ENCODE results near the gene PCDH15. TPM values are rescaled to one million over a fixed set of nuclear protein-coding genes. Genes with fewer than 3 reads are reported as not detected.

PCDH15 gene
- total RNA-seq, 1 donor from 2014 or later, result 26.3 TPM

DNA sequence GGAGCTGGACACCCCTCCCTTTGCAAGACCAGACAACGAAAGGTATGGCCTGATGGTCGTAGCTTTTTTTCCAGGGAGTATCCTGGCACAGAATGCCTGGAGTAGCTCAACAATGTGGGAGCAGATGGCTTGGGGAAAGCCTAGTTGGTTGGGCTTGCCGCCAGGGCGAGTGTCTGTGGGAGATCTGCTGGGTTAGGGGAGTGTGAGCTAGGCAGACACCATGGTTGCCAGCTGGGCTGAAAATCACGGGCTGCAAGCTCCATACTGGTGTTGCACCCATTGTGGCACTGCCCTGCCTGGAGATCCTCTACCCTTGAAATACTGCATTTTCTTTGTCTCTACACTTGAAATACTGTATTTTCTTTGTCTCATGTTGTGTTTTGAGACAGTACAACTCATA lies 538.3 kb downstream of the PCDH15 start:
- no peak overlapping the region for H3K4me3 Mint-ChIP-seq
- H3K27ac Mint-ChIP-seq, result no peak overlapping the region
- peaks cover 13% of the 10 kb centered on the region for H3K36me3 Mint-ChIP-seq
- H3K9me3 Mint-ChIP-seq, result peaks cover 51% of the 10 kb centered on the region
- no peaks in the 10 kb centered on the region for H3K27me3 Mint-ChIP-seq (ENCODE audit: low read depth)
- peaks cover 3% of the 10 kb centered on the region for H3K4me1 Mint-ChIP-seq
- no peak for DNase-seq (ENCODE audit: low spot score in 2 of 2, unreplicated experiment in 2 of 2)
- TF ChIP-seq CTCF (IDR thresholded peaks at IDR 0.05; ENCODE audit: unreplicated experiment), result no peak

DNA sequence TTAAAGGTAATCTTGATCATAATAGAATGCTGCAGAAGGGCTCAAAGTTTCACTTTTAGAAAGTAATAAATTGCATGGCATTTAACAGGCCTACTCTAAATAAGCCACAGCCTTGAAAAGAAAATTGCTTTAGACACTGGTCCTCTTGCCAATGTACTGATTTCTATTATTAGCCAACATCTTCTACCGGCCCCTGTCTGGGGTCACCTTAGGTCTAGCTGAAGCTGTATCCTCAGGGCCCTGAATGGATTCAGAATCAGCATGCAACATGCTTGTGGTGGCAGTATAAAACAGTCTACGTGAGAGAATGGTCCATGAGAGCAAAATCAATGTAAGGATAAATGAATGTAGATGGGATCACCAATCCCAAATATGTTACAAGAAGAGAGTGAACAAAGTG lies 541.9 kb downstream of the PCDH15 start:
- Mint-ChIP-seq H3K36me3 (peaks cover 1% of the 10 kb centered on the region), H3K27me3 (ENCODE audit: low read depth) (no peaks in the 10 kb centered on the region), H3K9me3 (peaks cover 17% of the 10 kb centered on the region), H3K4me1 (peaks cover 3% of the 10 kb centered on the region), H3K27ac (no peak overlapping the region), H3K4me3 (no peak overlapping the region)
- no peak for DNase-seq (ENCODE audit: low spot score in 2 of 2, unreplicated experiment in 2 of 2)
- no peak for TF ChIP-seq CTCF (IDR thresholded peaks at IDR 0.05; ENCODE audit: unreplicated experiment)

GRCh38 chr10:54234832-54235231 lies 566.2 kb downstream of the PCDH15 start:
- H3K27ac Mint-ChIP-seq, result peak overlapping the region; percentile 80
- H3K9me3 Mint-ChIP-seq, result peaks cover 14% of the 10 kb centered on the region
- no peak overlapping the region for H3K4me3 Mint-ChIP-seq
- H3K27me3 Mint-ChIP-seq (ENCODE audit: low read depth), result no peaks in the 10 kb centered on the region
- no peak for TF ChIP-seq CTCF (IDR thresholded peaks at IDR 0.05; ENCODE audit: unreplicated experiment)
- peaks cover 13% of the 10 kb centered on the region for H3K36me3 Mint-ChIP-seq
- H3K4me1 Mint-ChIP-seq, result peaks cover 22% of the 10 kb centered on the region
- DNase-seq (ENCODE audit: low spot score in 2 of 2, unreplicated experiment in 2 of 2), result no peak

DNA sequence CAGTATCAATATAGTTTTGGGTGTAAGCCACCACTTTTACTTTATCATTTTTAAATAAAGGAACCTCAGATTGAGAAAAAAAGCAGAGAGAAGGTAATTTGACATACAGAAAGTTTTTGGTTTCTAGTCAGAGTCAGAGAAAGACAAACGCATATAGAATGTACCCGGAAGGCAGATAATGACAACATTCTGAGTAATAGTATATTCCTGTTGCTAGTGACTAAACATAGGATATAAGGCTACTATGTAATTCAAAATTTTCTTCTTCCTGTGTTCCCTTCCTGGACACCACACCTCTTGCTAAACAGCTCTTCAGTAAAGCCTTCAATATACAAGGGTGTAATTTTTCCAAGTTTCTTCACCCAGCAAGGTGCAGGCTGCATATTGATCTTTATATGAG lies 597.6 kb downstream of the PCDH15 start:
- no peak for TF ChIP-seq CTCF (IDR thresholded peaks at IDR 0.05; ENCODE audit: unreplicated experiment)
- H3K36me3 Mint-ChIP-seq, result peaks cover 2% of the 10 kb centered on the region
- H3K4me1 Mint-ChIP-seq, result peaks cover 5% of the 10 kb centered on the region
- no peak overlapping the region for H3K4me3 Mint-ChIP-seq
- no peak overlapping the region for H3K27ac Mint-ChIP-seq
- no peak for DNase-seq (ENCODE audit: low spot score in 2 of 2, unreplicated experiment in 2 of 2)
- peaks cover 3% of the 10 kb centered on the region for H3K9me3 Mint-ChIP-seq
- no peaks in the 10 kb centered on the region for H3K27me3 Mint-ChIP-seq (ENCODE audit: low read depth)

DNA sequence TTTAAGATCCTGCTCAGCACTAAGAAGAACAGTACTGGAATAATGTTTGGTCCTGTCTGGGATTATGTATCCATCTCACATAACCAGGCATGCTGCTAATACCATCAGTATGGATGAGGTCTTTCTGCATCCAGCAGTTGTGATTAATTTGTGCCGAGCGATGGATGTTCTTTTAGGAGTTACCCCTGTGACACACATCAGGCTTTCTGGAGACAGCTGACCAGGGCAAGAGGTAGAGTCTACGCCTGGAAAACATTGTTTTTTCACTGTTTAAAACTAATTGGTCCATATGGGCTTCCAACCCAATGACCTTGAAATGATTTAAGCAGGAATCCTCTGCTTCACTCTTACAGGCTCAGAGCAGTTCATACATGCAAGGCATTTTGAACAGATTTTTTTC lies 603.0 kb downstream of the PCDH15 start:
- TF ChIP-seq CTCF (IDR thresholded peaks at IDR 0.05; ENCODE audit: unreplicated experiment), result no peak
- Mint-ChIP-seq H3K36me3 (peaks cover 2% of the 10 kb centered on the region), H3K9me3 (peaks cover 3% of the 10 kb centered on the region), H3K27ac (no peak overlapping the region), H3K27me3 (ENCODE audit: low read depth) (no peaks in the 10 kb centered on the region), H3K4me1 (no peaks in the 10 kb centered on the region), H3K4me3 (no peak overlapping the region)
- DNase-seq (ENCODE audit: low spot score in 2 of 2, unreplicated experiment in 2 of 2), result no peak

GRCh38 chr10:54194806-54195205 lies 606.2 kb downstream of the PCDH15 start:
- Mint-ChIP-seq H3K36me3 (no peaks in the 10 kb centered on the region), H3K4me1 (no peaks in the 10 kb centered on the region), H3K27me3 (ENCODE audit: low read depth) (no peaks in the 10 kb centered on the region), H3K27ac (no peak overlapping the region), H3K9me3 (peaks cover 3% of the 10 kb centered on the region), H3K4me3 (no peak overlapping the region)
- DNase-seq (ENCODE audit: low spot score in 2 of 2, unreplicated experiment in 2 of 2), result no peak
- TF ChIP-seq CTCF (IDR thresholded peaks at IDR 0.05; ENCODE audit: unreplicated experiment), result no peak
